BLaER1 treated with 17β-estradiol and CSF1 and Interleukin-3, amounts not matched to agents 10 nM and 100 nM (cell line): ENCODE results near the gene CACNG5.
"Not testable (repeated sequence)": the region's sequence is repeated elsewhere in the genome, so short reads cannot be mapped to it uniquely, and the experiment has no call there.

Source experiments
- H3K27ac ChIP-seq, 11 experiments: shearing (Covaris generic); formaldehyde crosslinking; 2 replicates each; pipeline ENCODE4 v1.8.1; 2022
- H3K27me3 ChIP-seq, 11 experiments: shearing (Covaris generic); formaldehyde crosslinking; 2 replicates each; pipeline ENCODE4 v1.8.1; 2022
- H3K36me3 ChIP-seq, 11 experiments: shearing (Covaris generic); formaldehyde crosslinking; 2 replicates each; pipeline ENCODE4 v1.8.1; 2022
- H3K4me1 ChIP-seq, 10 experiments: shearing (Covaris generic); formaldehyde crosslinking; 2 replicates each; pipeline ENCODE4 v1.8.1; 2022
- H3K4me2 ChIP-seq, 11 experiments: shearing (Covaris generic); formaldehyde crosslinking; 2 replicates each; pipeline ENCODE4 v1.8.1; 2022
- H3K4me3 ChIP-seq, 10 experiments: shearing (Covaris generic); formaldehyde crosslinking; 2 replicates each; pipeline ENCODE4 v1.8.1; 2022
- H3K9ac ChIP-seq, 11 experiments: shearing (Covaris generic); formaldehyde crosslinking; 2 replicates each; pipeline ENCODE4 v1.8.1; 2022
- H3K9me3 ChIP-seq, 11 experiments: shearing (Covaris generic); formaldehyde crosslinking; replicated peaks in 1 of 11; 2 replicates each; pipeline ENCODE4 v1.8.1; 2022
- H4K20me1 ChIP-seq, 11 experiments: shearing (Covaris generic); formaldehyde crosslinking; 2 replicates each; pipeline ENCODE4 v1.8.1; 2022
- Cebpa-rat ChIP-seq, 11 experiments: shearing (Covaris generic); IDR thresholded peaks; 2 replicates each; pipeline ENCODE4 v1.8.1; 2022

CACNG5 gene

GRCh38 chr17:66900126-66901010 is 65.5 kb downstream of the CACNG5 start:
- Histone ChIP-seq H3K27ac (no peak overlapping the region), H3K4me2 (no peak overlapping the region), H3K36me3 (no peaks in the 10 kb centered on the region), H3K9ac (no peak overlapping the region), H3K9me3 (no peaks in the 10 kb centered on the region), H3K27me3 (no peaks in the 10 kb centered on the region), H3K4me3 (no peak overlapping the region), H4K20me1 (no peaks in the 10 kb centered on the region), H3K4me1 (peaks cover 0 to 7% (median 2%) of the 10 kb centered on the region in 10 experiments; a peak in 4 of 20 replicates)
- no peak for TF ChIP-seq Cebpa-rat (IDR thresholded peaks at IDR 0.05)

GRCh38 chr17:66903296-66903695 is 68.4 kb downstream of the CACNG5 start:
- H3K4me3 ChIP-seq, H3K36me3 ChIP-seq: not testable (repeated sequence)

GRCh38 chr17:66903781-66904180 is 68.9 kb downstream of the CACNG5 start:
- Histone ChIP-seq H3K27ac (no peak overlapping the region), H3K4me1 (peaks cover 0 to 7% (median 2%) of the 10 kb centered on the region in 10 experiments; a peak in 4 of 20 replicates), H3K27me3 (no peaks in the 10 kb centered on the region), H3K4me3 (no peak overlapping the region), H3K9ac (no peak overlapping the region), H3K36me3 (no peaks in the 10 kb centered on the region), H3K4me2 (peak overlapping the region in 1 of 11 experiments; percentile 19; a peak in 1 of 22 replicates), H4K20me1 (no peaks in the 10 kb centered on the region), H3K9me3 (no peaks in the 10 kb centered on the region)
- no peak for TF ChIP-seq Cebpa-rat (IDR thresholded peaks at IDR 0.05)

More at GRCh38 chr17:66903296-66903695, 68.4 kb downstream of the CACNG5 start:
- not testable (repeated sequence) for H3K9ac ChIP-seq, H3K9me3 ChIP-seq, H4K20me1 ChIP-seq, H3K4me1 ChIP-seq, H3K27me3 ChIP-seq
- Histone ChIP-seq H3K27ac (0 out of 22 replicates have a peak overlapping the region, but pooled peaks of 1 of the 11 experiments have one; percentile 6), H3K4me2 (peak overlapping the region in 1 of 11 experiments; percentile 19; a peak in 1 of 22 replicates)

- Histone ChIP-seq H3K36me3 (no peaks in the 10 kb centered on the region), H3K27me3 (no peaks in the 10 kb centered on the region), H3K27ac (no peak overlapping the region), H3K9me3 (no peaks in the 10 kb centered on the region), H3K4me3 (no peak overlapping the region), H3K4me1 (peaks cover 0 to 7% (median 2%) of the 10 kb centered on the region in 10 experiments; a peak in 4 of 20 replicates), H3K4me2 (no peak overlapping the region), H4K20me1 (no peaks in the 10 kb centered on the region), H3K9ac (no peak overlapping the region)
- TF ChIP-seq Cebpa-rat (IDR thresholded peaks at IDR 0.05): no peak
Observed at GRCh38 chr17:66904760-66905624, 70.1 kb downstream of the CACNG5 start.

DNA sequence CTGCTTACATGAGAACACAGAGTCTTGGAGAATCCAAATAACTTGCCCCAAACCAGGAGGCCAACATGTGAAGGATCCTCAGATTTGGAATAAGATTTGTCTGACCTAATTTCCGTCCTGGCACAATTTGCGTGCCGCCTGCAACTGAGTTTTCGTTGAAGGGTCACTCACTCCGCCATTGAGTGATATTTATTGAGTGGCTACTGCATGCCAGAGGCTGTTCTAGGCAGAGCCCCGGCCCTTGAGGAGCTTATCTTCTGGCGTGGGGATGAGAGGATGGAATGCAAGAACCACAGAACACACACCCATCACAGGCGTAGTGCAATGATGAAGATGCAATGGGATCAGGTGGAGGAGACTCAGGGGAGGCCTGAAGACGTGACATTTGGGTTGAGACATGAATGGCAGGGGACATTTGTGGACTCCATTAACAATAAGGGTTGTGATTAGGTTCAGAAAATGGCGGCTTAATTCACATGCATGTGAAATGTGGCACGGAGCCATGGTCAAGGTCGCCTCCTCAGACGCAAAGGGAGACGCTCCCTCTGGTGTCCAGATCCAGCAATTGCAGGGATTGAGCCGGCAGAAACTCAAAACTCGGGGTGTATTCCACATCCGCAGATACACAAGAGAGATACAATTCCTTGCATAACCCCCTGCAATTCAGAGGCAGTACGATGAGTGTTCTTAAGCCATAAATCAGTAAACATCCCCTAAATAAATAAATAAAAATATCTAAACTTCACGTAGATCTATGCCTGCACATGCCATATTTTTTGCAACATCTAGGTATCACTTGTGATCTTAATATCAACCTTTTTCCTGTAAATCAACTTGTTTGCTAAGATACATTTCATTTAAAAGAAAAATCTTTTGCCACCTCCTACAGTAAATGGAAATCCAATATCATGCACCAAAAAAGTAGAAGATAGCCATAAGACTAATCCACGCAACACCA is 71.7 kb downstream of the CACNG5 start:
- no peak for TF ChIP-seq Cebpa-rat (IDR thresholded peaks at IDR 0.05)
- Histone ChIP-seq H3K4me3 (no peak overlapping the region), H3K36me3 (no peaks in the 10 kb centered on the region), H3K4me2 (no peak overlapping the region), H3K27ac (no peak overlapping the region), H3K4me1 (peaks cover 0 to 7% (median 2%) of the 10 kb centered on the region in 10 experiments; a peak in 4 of 20 replicates), H3K9ac (no peak overlapping the region), H3K27me3 (no peaks in the 10 kb centered on the region), H3K9me3 (no peaks in the 10 kb centered on the region), H4K20me1 (no peaks in the 10 kb centered on the region)

- Histone ChIP-seq H3K9me3 (no peaks in the 10 kb centered on the region), H3K4me2 (no peak overlapping the region), H3K36me3 (no peaks in the 10 kb centered on the region), H3K27ac (no peak overlapping the region), H3K4me1 (0 out of 20 replicates have a peak, but pooled peaks cover 0 to 2% (median 0%) of the 10 kb centered on the region in 10 experiments), H3K9ac (no peak overlapping the region), H4K20me1 (no peaks in the 10 kb centered on the region), H3K27me3 (no peaks in the 10 kb centered on the region), H3K4me3 (no peak overlapping the region)
- TF ChIP-seq Cebpa-rat (IDR thresholded peaks at IDR 0.05): no peak
Observed at GRCh38 chr17:66909804-66910373, 75.0 kb downstream of the CACNG5 start.

GRCh38 chr17:66910651-66911285 is 75.9 kb downstream of the CACNG5 start:
- Histone ChIP-seq H3K27ac (no peak overlapping the region), H3K9ac (no peak overlapping the region), H3K4me1 (peaks cover 0 to 6% (median 0%) of the 10 kb centered on the region in 10 experiments; a peak in 1 of 20 replicates), H3K36me3 (no peaks in the 10 kb centered on the region), H3K9me3 (no peaks in the 10 kb centered on the region), H3K27me3 (no peaks in the 10 kb centered on the region), H3K4me3 (no peak overlapping the region), H4K20me1 (no peaks in the 10 kb centered on the region), H3K4me2 (no peak overlapping the region)
- TF ChIP-seq Cebpa-rat (IDR thresholded peaks at IDR 0.05): no peak

DNA sequence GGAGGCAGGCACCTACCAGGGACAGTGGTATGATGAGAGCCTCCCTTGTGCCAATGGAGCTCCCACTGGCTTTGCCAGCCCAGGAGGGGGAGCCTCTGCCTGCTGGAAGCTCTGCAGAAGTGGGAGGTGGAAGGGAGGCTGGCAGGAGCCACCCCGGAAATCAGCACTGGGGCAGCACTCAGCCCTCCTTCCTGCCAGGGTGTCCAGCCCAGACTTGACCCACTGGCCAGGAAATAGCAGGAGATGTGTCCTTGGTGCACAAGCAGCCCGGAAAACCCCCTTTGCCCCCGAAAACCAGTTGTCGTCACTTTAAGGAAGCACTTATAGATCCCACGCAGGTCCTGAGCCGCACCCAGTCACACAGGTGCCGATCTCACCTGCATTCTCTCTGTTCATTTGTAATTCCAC is 80.3 kb downstream of the CACNG5 start:
- Histone ChIP-seq H3K9ac (no peak overlapping the region), H4K20me1 (no peaks in the 10 kb centered on the region), H3K27me3 (no peaks in the 10 kb centered on the region), H3K27ac (no peak overlapping the region), H3K36me3 (no peaks in the 10 kb centered on the region), H3K4me1 (peaks cover 0 to 6% (median 0%) of the 10 kb centered on the region in 10 experiments; a peak in 1 of 20 replicates), H3K4me2 (peak overlapping the region in 1 of 11 experiments; percentile 34; a peak in 1 of 22 replicates), H3K4me3 (no peak overlapping the region), H3K9me3 (peaks cover 0 to 9% (median 0%) of the 10 kb centered on the region in 11 experiments; a peak in 3 of 22 replicates)
- TF ChIP-seq Cebpa-rat (IDR thresholded peaks at IDR 0.05): no peak
